GM19397 (cell line): ENCODE measurements around the gene RAB11FIP4.

Experiments used
- ATAC-seq: cut with Tn5 transposase; IDR thresholded peaks from one replicate; pipeline ENCODE4 v1.9.1; 2021; ENCODE audit warnings: mild to moderate bottlenecking, moderate library complexity; ENCODE audit not compliant: unreplicated experiment

The RAB11FIP4 gene

GRCh38 chr17:31522284-31522931 lies 130.9 kb downstream of the RAB11FIP4 start:
- ATAC-seq = no peak

GRCh38 chr17:31522987-31523495 lies 131.6 kb downstream of the RAB11FIP4 start:
- ATAC-seq = no peak

DNA sequence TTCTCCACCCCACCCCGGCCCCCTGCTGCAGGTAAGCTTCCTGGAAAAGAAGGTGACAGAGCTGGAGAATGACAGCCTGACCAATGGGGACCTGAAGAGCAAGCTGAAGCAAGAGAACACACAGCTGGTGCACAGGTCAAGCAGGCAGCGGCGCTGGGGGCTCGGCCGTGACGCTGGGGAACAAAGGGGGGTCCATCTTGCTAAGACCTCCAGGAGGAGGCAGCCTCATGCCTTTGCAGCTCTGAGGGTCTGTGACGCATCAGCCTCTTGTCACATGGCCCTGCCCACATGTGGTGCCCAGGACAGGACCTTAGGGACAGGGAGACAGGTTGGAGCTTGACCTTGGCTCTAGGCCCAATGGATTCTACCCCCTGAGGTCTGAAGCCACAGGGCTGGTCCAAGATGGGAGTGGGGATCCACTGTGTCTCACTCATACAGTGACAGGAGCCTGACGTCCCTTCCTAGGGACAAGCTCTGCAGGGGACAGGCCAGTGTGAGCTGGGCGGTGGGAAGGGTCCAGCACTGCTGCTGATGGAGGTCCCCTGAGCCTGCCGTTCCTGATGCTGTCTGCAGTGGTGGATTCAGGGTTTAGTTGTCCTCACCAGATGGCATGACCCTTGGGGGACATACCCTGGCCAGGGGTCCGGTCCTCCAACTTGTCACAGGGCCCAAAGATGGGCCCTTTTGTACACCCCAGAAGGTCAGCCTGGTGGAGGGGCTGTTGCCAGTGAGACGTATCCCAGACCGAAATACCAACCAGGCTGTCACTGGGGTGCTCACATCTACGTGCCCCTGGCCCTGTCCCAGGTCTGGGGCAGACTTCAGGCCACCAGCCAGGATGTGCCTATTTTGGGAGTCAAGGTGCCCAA lies 132.6 kb downstream of the RAB11FIP4 start:
- ATAC-seq = no peak

DNA sequence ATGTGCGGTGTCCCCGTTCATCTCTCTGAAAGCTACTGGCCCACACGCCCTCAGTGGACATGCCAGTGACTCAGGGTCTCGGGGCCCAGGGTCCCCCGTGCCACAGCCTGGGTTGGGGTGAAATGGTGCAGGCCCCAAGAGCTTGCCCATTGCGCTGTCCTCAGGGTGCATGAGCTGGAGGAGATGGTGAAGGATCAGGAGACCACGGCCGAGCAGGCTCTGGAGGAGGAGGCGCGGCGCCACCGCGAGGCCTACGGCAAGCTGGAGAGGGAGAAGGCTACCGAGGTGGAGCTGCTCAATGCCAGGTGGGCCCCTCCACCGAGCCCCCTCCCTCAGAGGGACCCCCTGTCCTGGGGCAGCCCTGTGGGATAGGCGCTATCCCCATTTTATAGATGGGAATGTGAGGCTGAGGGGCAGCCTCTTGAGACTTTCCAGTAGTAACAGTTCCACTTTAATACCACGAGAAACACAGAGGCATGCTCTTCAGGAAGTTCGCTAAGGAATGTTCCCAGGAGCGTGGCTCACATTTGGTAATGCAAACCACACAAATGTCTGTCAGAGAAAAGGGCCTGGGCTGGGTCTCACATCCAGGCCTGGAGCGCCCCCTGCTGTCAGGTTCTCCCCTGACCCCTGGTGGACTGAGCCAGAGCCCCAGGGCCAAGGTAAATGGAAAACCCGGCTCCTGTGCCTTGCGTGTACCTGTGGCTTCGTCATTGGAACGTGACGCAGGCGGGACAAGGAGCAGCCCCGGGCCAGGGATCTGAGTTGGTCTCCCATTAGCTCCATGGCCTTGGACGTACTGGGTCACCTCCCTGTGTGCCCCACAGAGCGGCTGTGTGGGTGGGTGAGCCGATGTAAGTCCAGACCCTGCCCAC lies 133.7 kb downstream of the RAB11FIP4 start:
- peak; percentile 44 for ATAC-seq

DNA sequence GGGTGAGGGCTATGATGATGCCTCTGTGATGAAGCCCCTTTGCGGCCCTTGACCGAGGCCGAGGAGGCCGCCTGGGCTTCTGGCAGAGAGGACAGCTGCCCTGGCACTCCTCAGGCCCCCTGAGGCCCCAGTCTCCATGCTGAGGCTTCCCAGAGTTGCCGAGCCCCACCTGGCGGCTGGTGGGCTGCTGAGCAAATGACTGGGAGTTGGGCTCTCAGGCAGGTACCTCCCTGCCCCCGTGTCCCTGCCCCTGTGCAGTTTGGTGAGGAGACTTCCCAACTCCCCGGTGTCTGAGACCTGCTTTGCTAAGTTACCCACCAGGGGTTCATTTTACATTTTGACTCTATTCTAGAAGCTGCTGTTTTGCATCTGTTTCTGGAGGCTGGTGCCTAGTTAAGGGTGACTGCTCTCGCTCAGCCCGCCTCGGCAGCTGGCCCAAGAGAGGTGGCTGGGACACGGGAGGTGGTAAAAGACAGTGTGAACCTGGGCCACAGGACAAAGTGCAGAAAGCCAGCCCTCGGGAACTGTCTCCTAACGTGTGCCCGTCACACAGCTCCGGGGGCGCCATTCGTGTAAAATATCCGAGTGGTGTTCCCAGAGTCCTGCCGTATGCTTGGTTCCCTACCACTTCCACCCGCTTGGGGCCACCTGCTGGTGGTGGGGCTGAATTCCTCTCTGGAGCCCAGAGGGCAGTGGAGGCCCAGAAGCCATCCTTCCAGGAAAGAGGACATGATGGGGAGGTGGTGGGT lies 134.5 kb downstream of the RAB11FIP4 start:
- ATAC-seq = peak; percentile 26

- ATAC-seq = no peak
Measured at GRCh38 chr17:31527606-31528005, 136.1 kb downstream of the RAB11FIP4 start.

DNA sequence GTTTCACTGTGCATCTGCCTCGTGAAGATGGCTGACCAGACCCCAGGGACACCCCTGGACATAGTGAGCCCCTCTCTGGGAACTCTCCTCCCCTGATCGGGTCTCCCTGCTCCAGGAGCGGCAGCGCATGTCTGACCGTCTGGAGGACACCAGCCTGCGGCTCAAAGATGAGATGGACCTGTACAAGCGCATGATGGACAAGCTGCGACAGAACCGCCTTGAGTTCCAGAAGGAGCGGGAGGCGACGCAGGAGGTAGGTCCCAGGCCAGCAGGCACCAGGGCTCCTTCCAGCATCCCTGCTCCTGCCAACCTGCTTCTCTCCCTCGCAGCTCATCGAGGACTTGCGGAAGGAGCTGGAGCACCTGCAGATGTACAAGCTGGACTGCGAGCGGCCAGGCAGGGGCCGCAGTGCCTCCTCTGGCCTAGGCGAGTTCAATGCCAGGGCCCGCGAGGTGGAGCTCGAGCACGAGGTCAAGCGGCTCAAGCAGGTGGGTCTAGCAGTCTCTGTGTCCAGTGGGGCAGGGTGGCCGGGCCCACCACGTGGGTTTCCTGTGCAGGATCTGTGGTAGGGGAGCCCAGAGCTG lies 136.9 kb downstream of the RAB11FIP4 start:
- no peak for ATAC-seq

GRCh38 chr17:31529841-31530251 lies 138.4 kb downstream of the RAB11FIP4 start:
- no peak for ATAC-seq

DNA sequence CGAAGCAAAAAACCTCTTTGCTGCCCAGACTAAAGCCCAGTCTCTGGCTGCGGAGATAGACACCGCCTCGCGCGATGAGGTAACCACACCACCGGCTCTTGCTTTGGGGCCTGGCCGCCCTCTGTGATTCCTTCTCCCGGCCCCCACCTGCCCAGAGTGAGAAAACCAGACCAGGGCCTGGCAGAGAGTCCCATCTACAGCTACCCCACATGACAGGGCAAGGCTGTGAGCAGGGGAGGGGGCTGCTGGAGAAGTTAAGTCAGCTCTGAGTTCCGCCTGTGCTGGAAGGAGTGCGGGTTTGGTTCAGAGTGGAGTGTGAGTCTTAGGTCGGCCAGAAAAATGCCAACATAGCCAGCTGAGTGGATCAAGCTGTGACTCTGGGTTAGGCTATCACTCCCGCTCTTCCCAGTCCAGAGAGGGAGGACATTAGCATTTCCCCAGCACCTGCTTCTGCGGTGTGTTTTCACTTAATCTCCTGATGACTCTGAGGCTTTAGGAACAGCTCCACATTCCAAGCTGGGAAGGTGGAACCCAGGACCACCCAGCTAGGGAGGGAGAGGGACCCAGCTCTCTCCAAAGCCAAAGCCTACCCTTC lies 139.0 kb downstream of the RAB11FIP4 start:
- no peak for ATAC-seq

GRCh38 chr17:31531336-31531980 lies 140.0 kb downstream of the RAB11FIP4 start:
- ATAC-seq = no peak

DNA sequence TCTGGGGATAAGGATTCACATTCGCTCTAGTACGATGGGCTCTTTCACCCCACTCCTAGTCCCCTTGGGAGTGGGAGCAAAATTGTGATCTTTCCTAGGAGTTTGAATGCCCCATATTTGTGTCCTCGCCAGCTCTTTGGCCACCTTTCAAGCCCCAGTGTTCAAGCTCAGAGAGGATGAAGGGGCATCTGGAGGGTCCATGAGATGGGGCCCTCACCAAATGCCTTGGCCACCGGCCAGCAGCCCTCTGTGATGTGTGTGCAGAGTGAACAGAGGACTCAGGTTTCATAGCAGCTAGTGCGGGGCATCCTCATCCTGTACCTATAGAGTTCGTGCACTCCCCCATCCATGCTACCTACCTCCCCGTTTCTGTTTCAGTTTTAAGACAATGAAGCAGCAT lies 140.6 kb downstream of the RAB11FIP4 start:
- ATAC-seq = no peak

- no peak for ATAC-seq
Measured at GRCh38 chr17:31532526-31532925, 141.1 kb downstream of the RAB11FIP4 start.

DNA sequence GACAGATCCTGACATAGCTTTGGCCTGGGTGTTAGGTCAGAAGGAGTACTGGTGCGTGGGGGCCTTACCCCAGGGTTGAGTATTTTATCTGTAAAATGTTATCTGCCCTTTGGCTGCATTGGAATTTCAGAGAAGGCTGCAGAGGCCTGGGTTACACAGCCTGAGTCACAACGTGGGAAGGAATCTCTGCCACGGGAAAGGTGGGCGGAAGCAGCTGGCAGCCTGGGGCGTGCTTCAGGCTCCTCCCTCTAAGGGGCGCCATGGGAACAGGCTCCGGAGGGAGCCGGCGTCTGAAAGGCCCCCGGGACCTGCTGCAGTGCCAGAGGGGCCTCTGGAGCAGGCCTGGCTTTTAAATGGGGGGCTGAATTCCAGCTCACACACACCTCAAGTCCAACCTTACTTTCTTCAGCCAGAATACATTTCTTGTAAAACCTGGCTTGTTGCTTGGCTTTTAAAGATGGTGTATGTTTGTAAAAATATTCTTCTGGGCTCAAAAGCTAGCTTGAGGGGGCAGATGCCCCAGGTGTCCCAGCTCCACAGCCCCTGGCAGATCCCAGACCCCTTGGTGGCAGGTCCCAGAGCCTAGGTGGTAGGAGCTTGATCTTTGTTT lies 142.2 kb downstream of the RAB11FIP4 start:
- ATAC-seq = no peak

DNA sequence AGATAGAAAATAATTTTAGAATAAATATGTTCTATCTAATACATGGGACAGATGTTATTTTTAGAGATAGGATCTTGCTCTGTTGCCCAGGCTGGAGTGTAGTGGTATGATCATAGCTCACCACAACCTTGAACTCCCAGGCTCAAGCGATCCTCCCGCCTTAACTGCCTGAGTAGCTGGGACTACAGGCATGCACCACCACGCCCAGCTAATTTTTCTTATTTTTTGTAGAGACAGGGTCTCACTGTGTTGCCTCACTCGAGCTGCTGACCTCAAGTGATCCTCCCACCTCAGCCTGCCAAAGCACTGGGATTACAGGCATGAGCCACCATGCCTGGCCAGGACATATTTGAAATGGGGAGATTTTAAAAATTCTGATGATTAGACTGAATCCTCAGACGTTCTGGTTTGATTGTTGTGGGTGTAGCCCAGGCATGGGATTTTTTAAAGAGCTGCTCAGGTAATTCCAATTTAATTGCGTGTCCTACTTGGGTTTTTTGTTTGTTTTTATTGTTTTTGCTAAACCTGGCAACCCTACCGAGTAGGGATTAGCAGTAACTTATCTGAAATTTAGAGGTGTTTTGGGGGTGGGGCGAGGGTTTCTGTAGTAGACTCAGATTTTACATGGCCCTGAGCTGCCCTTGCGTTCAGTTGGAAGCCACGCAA lies 142.9 kb downstream of the RAB11FIP4 start:
- ATAC-seq = no peak

- ATAC-seq = peak; percentile 79
Measured at GRCh38 chr17:31535581-31535981, 144.1 kb downstream of the RAB11FIP4 start.

DNA sequence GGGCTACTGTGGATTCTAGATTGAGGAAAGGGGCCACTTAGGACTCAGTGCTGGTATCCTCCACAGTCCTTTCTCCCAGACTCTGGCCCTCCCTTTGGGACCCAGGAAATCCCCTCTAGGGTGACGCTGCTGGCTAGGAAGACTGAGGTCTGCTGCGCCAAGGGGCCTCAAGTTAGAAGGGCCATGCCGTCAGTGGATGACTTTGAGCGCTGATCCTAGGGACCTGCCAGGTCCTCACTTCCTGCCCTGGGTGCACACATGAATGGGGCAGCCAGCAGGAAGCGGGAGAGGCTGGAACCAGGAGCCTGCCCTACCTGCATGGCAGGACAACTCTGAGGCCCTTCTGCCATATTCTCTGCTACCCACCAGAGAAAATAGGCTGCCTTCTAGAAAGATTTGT lies 145.0 kb downstream of the RAB11FIP4 start:
- ATAC-seq = no peak

- ATAC-seq = peak; percentile 7
Measured at GRCh38 chr17:31537565-31538011, 146.1 kb downstream of the RAB11FIP4 start.
